Cardiac septum (tissue), 1 donor: ENCODE data around the gene SLC25A10. TPM values are rescaled to one million over a fixed set of nuclear protein-coding genes. Genes with fewer than 3 reads are reported as not detected.
"Not testable (repeated sequence)": the region's sequence is repeated elsewhere in the genome, so short reads cannot be mapped to it uniquely, and the experiment has no call there.

ENCODE experiments used
- DNase-seq: peaks from one replicate; pipeline ENCODE4 v3.0.0-alpha.2; 2020; ENCODE audit warnings: low spot score
- intact Hi-C: fragments of 100-400 bp; cut with DNase I; formaldehyde crosslinking; loops from one replicate; pipeline ENCODE4 v1.14.0; 2022
- long read RNA-seq: library from polyadenylated mRNA; unstranded; transcript quantifications from one replicate; pipeline ENCODE4 v2.0.0, GENCODE V29; 2021
- total RNA-seq: library from RNA; stranded (reverse); fragmentation: NEBNext Ultra II Directional; extraction: Animal tissue kit (Norgen Biotek cat#: 25700); gene quantifications from one replicate; pipeline ENCODE4 v1.2.1, GENCODE V29; 2021
- donor health status: DM: no; HTN: no; CAD: no.

SLC25A10 gene, protein sequence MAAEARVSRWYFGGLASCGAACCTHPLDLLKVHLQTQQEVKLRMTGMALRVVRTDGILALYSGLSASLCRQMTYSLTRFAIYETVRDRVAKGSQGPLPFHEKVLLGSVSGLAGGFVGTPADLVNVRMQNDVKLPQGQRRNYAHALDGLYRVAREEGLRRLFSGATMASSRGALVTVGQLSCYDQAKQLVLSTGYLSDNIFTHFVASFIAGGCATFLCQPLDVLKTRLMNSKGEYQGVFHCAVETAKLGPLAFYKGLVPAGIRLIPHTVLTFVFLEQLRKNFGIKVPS
- 6.3 TPM for total RNA-seq
- long read RNA-seq, transcript SLC25A10-202 (11 exons, 1,885 nt): major isoform, 19 of 23 reads
- long read RNA-seq, partial matches to known transcripts: 2 of 23 reads
- long read RNA-seq, other reads (novel, unspliced or antisense): 2 of 23 reads

- DNase-seq: peak; percentile 90
- intact Hi-C loops: no loop called here
These were observed at the start of gene SLC25A10 for GRCh38 chr17:81711814-81712467. Gene SLC25A10 (plus strand): TSS chr17:81712284. CDS start chr17:81712427, 143 bp downstream.

DNA sequence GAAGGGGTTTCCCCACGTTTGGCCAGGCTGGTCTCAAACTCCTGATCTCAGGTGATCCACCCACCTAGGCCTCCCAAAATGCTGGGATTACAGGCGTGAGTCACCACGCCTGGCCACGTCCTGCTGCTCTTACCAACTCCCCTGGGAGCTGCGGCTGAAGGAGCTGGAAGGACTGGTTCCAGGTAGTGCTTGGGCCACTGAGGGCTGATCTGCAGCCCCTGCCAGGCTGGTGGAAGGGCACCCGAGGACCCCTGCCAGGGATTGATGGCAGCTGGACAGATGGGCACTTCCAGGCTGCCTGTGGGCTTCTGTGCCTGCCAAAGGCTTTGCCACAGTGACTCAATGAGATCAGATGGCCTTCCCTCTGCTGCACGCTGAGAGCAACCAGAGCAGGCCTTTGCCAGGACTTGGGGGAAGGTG is 48.0 kb upstream of the SLC25A10 start:
- intact Hi-C loops: no loop called here
- DNase-seq: no peak

DNA sequence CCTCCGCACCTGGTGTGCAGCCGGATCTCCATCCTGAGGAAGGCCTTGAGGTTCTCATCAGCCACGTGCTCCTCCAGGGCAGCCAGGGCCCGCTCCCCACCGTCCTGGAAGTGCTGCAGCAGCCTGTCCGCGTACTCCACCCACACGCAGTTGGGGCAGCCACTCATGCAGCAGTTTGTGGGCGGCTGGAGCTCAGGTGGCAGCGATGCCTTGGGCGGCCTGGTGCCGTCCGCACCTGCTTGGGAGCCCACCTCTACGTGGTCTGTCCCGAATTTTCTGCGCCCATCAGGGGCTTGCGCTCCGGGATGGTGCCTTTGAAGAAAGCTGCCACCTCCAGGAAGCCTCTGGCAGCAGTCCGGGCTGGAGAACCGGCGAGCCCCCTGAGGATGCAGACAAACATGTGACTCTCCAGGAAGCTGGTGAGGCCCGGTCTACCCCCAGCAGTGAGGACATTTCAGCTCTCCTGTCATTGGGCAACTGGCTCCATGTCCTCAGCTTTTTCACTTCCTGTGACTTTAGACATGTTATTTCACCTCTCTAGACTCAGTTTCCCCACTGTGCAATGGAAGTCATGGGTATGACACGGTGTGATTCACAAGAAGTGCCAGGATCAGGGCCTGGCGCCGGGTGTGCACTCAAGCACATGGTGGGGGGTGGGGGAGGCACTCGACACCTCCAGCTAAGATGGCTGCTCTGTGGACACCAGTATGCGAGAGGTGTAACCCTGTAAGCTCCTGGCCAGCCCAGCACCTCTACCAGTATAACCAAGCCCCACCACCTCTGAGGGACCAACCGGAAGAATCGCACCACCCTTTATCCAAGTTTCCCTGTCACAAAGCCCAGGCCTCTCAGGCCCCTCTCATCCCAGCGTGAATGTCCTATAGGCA is 46.6 kb upstream of the SLC25A10 start:
- intact Hi-C loops: loop anchor here (2.0 kb wide), 1 partner anchor 29 kb away; the partner anchor contains the start of genes NPLOC4 and TSPAN10

GRCh38 chr17:81666092-81666341 is 46.1 kb upstream of the SLC25A10 start:
- DNase-seq: no peak
- intact Hi-C loops: loop anchor here (2.0 kb wide), 1 partner anchor 29 kb away; the partner anchor contains the start of genes NPLOC4 and TSPAN10

More for the DNA sequence above, 46.6 kb upstream of the SLC25A10 start:
- no peak for DNase-seq

DNA sequence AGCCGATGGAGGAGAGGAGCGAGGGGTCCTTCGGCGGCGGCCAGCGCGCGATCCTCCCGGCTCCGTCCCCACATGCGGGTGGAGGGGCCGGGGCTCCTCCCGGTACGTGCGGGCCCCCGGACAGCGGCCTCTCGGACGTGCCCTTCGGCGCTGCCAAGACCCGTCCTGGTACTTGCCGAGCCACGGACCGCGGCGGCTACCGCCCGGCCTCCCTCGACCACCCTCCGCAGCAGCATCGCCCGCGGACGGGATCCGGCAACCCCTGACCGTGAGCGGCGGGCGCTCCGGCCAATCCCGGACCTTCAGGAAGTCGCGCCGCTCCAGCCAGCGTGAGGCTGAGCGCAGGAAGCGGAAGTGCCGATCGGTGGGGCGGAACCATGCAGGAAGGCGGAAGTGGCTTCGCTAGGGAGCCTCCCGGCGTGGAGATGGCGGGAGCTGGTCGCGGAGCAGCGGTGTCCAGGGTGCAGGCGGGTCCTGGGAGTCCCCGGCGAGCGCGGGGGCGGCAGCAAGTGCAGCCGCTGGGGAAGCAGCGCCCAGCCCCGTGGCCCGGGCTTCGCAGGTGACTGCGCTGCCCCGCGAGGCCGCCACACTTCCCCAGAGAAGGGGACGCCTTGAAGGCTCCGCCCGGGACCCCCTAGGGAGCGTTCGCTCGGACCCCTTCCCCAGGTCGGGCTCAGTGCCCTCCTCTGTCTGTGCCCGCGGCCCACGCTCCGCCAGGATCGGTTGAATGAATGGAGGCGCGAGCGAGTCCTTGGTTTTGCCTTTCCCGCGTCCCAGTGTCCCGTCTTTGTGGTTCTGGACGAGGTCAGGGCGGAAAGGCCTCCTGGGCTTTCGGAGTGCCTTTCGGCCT is 45.5 kb upstream of the SLC25A10 start, which contains the start of the genes CCDC137 and OXLD1:
CCDC137 (plus strand) TSS at position 396 of the 850 bp plus-strand sequence; CDS start at position 426, 30 bp downstream.
OXLD1 (minus strand) TSS at position 264 of the 850 bp plus-strand sequence; CDS start at position 236, 28 bp downstream.
- intact Hi-C loops: loop anchor here (2.0 kb wide), 1 partner anchor 30 kb away; the partner anchor contains the start of genes NPLOC4 and TSPAN10
- DNase-seq: peak; percentile 97

- intact Hi-C loops: loop anchor here (2.0 kb wide), 1 partner anchor 31 kb away; the partner anchor contains the start of genes NPLOC4 and TSPAN10
- no peak for DNase-seq
These were observed 44.3 kb upstream of the SLC25A10 start for GRCh38 chr17:81667754-81668153.

- intact Hi-C loops: no loop called here
- no peak for DNase-seq
These were observed 39.6 kb upstream of the SLC25A10 start for GRCh38 chr17:81672504-81672903.

DNA sequence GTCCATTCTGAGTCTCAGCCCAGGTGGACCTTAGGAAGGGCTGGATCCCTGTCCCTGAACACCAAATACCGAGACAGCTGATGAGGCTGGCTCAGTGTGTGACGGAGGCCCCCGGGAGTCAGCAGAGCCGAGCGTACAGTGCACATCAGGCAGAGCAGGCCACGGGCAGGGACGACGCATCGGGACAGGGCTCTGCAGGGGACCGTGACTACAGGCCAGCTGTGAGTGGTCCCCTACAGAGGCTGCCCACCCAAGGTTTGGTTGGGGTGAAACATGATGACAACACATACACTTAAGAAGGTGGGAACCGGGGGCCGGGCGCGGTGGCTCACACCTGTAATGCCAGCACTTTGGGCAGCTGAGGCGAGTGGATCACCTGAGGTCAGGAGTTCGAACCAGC is 39.1 kb upstream of the SLC25A10 start:
- no peak for DNase-seq
- intact Hi-C loops: no loop called here

GRCh38 chr17:81673561-81674258 is 38.4 kb upstream of the SLC25A10 start:
- no peak for DNase-seq
- intact Hi-C loops: no loop called here

GRCh38 chr17:81675515-81676221 is 36.4 kb upstream of the SLC25A10 start:
- intact Hi-C loops, DNase-seq: not testable (repeated sequence)

DNA sequence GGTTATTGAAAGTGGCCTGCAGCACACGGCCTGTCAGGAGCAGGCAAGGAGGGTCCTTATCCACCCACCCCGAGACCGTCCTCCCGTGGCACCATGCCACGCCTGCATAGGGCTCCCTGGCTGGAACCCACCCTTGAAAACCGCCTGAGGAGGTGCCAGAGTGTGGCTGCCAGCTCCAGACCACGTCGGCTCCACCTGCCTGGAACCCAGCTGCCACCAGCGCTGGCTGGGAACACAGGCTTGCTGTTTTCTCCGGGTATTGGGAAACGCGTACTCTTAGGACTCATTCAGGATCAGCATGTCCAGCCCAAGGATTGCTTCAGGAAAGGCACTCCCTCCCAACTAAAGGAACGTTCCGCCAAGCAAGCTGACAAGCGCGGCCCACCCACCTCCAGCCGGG is 35.2 kb upstream of the SLC25A10 start:
- no peak for DNase-seq
- intact Hi-C loops: no loop called here

GRCh38 chr17:81680150-81680549 is 31.9 kb upstream of the SLC25A10 start:
- intact Hi-C loops: no loop called here
- no peak for DNase-seq

DNA sequence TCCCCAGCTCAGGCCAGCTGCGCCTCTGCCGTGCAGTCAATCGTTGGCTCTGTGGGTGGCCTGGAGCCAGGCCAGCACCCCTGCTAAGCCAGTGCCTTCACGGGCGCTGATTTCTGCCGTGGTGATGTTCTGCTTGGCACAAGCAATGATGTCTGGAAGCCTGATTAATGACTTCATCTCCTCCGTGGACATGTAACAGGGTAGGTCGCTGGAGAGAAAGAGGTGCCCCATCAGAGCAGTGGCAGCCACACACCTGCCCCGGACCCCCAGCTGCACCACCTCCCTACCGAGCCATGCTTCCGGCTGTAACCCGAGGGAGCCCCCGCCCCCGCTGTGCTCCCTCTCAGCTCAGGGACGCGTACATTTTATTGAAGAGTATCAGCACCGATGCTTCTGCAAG is 30.4 kb upstream of the SLC25A10 start:
- intact Hi-C loops: loop anchor here (2.0 kb wide), 1 partner anchor 21 kb away; the partner anchor contains the start of gene MRPL12
- DNase-seq: no peak

DNA sequence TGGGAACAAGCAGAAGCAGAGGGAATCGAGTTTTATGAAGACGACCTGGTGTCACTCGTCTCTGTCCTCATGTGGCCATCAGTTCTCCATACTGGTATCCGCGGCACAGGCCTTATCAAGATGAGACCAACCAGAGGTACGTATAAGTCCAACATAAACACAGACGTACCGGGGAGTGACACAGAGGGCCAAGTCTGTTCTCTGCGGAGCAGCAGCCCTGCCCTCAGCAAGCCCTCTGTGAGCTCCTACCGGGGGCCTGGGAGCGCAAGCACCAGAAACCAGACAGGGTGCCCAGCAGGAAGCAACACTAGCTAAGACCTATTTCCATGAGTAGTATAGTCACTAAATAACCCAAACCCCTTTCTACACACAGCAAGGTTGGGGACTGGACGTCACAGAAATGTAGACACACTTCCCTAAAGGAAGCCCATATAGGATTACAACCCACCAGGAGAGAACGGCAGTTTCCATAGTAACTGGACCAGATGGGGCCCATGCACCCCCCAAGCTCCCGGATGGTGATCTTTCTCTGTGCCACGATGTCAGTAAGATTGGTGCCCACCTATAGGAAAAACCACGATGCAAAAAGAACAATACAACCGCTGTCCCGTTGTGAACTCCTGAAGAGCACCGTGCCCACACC is 29.4 kb upstream of the SLC25A10 start:
- no peak for DNase-seq
- intact Hi-C loops: loop anchor here (2.0 kb wide), 1 partner anchor 20 kb away; the partner anchor contains the start of gene MRPL12

GRCh38 chr17:81683208-81683583 is 28.9 kb upstream of the SLC25A10 start:
- intact Hi-C loops: loop anchor here (2.0 kb wide), 1 partner anchor 20 kb away; the partner anchor contains the start of gene MRPL12
- no peak for DNase-seq

GRCh38 chr17:81683584-81684441 is 28.3 kb upstream of the SLC25A10 start, which contains the start of the genes ARL16 and HGS:
Gene ARL16 (minus strand): TSS chr17:81683797. CDS start chr17:81683753, 44 bp downstream.
Gene HGS (plus strand): TSS chr17:81684011. CDS start chr17:81684067, 56 bp downstream.
- intact Hi-C loops: loop anchor here (2.0 kb wide), 1 partner anchor 19 kb away; the partner anchor contains the start of gene MRPL12

More at GRCh38 chr17:81683584-81684441, 28.3 kb upstream of the SLC25A10 start, which contains the start of the genes ARL16 and HGS:
- DNase-seq: peak; percentile 99
